Aorta (tissue), 5 donors: ENCODE results near the gene KAT7. TPM values are rescaled to one million over a fixed set of nuclear protein-coding genes. Genes with fewer than 3 reads are reported as not detected.

Source experiments
- ATAC-seq: fragments of 200-7000 bp; cut with Tn5 transposase; one replicate; pipeline ENCODE4 v1.9.1; 2022; ENCODE audit warnings: moderate library complexity; ENCODE audit not compliant: low FRiP score
- DNase-seq, 2 donors: peaks; one replicate each; pipeline ENCODE4 v3.0.0-alpha.2; 2020
- H3K27ac ChIP-seq, 2 donors: one replicate each; pipeline ENCODE4 v1.5.1; 2013; ENCODE audit warnings: low read length in 2 of 2, mild to moderate bottlenecking in 2 of 2, moderate library complexity in 2 of 2, control low read depth in 1 of 2, inconsistent platforms in 1 of 2, low read depth in 1 of 2
- H3K27me3 ChIP-seq, 2 donors: one replicate each; pipeline ENCODE4 v1.6.1; 2013; ENCODE audit warnings: control low read depth in 1 of 2, low read length in 1 of 2, mild to moderate bottlenecking in 1 of 2, moderate library complexity in 1 of 2; ENCODE audit not compliant: insufficient read depth in 2 of 2, control insufficient read depth in 1 of 2
- H3K36me3 ChIP-seq, 2 donors: one replicate each; pipeline ENCODE4 v1.6.1; 2013; ENCODE audit warnings: control low read depth in 1 of 2, low read length in 1 of 2, mild to moderate bottlenecking in 1 of 2; ENCODE audit not compliant: insufficient read depth in 2 of 2, control insufficient read depth in 1 of 2
- H3K4me1 ChIP-seq, 2 donors: one replicate each; pipeline ENCODE4 v1.6.1; 2013; ENCODE audit warnings: low read length in 2 of 2, control low read depth in 1 of 2, mild to moderate bottlenecking in 1 of 2, moderate library complexity in 1 of 2; ENCODE audit not compliant: insufficient read depth in 2 of 2, control insufficient read depth in 1 of 2
- H3K4me3 ChIP-seq, 2 donors: one replicate each; pipeline ENCODE4 v1.5.1; 2013; ENCODE audit warnings: low read length in 2 of 2, control low read depth in 1 of 2, mild to moderate bottlenecking in 1 of 2
- H3K9me3 ChIP-seq: one replicate; pipeline ENCODE4 v1.6.1; 2013; ENCODE audit warnings: mild to moderate bottlenecking, low read length; ENCODE audit not compliant: control insufficient read depth
- WGBS, 2 donors: extraction: QIAGEN DNeasy Blood & Tissue Kit; methylation state at CpG; one replicate each; pipeline ENCODE4 v1.1.7; 2013; 5-methylcytosine and 5-hydroxymethylcytosine counted together
- intact Hi-C, 2 donors: fragments of 100-400 bp; cut with DNase I; formaldehyde crosslinking; loops; one replicate each; pipeline versions ENCODE4 v1.14.2 to v1.15.0; 2022
- polyA plus RNA-seq, 2 donors: library from polyadenylated mRNA; stranded (reverse); fragments of 200-250 nt; gene quantifications; one replicate each; pipeline ENCODE4 v1.2.3, GENCODE V29; 2013
- total RNA-seq, 2 donors: library from RNA; stranded (reverse); fragmentation: NEBNext Ultra II Directional; extraction: Animal tissue kit (Norgen Biotek cat#: 25700); gene quantifications; one replicate each; pipeline ENCODE4 v1.2.1, GENCODE V29; 2021
- donor health status: healthy with polysubstance abuse.
- donor health status: Bipolar disorder and iron deficiency.
- donor health status: DM: no; HTN: no; CAD: no.
- donor health status: DM: no; HTN: no; CAD: no.
- donor health status: DM: yes; HTN: yes; CAD: no.

Gene KAT7
- total and polyA plus RNA-seq, 4 donors, result 6.1 to 63.9 (median 39.1) TPM

DNA sequence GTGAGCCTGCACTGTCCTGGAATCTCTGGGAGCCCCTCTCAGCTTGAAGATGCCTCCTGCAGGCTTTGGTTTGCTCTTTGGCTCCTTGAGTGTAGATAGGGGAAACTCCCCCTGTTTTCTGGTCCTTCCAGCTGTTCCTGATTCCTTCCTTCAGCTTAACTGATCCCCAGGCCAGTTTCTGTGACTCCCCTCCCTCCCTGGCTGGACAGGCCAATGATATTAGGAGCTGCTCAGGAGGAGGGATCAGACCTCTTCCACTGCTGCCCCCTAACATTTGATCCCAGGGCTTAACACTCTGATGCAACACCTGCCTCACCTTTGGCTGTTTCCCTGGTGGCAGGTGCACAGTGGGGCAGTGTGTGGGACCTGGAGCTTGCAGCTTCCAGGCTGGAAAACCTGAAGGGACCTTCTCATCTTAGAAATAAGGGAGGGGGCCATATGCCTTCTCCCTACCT lies 59.6 kb downstream of the KAT7 start, which contains the start of gene TAC4:
Gene TAC4, minus strand, starts transcription at position 51 of the 455 bp plus-strand sequence. CDS start 52 bp downstream, outside the sequence.
- Histone ChIP-seq H3K9me3 (no peaks in the 10 kb centered on the region), H3K36me3 (no peaks in the 10 kb centered on the region), H3K4me1 (peaks cover 0 to 2% of the 10 kb centered on the region in 2 donors), H3K4me3 (no peak within 1 kb of the TSS), H3K27me3 (no peaks in the 10 kb centered on the region), H3K27ac (no peak within 1 kb of the TSS)
- ATAC-seq, result no peak
- DNase-seq, result peak in 1 of 2 donors; percentile 28
- intact Hi-C loops, result loop anchor here (5.0 kb wide), 2 partner anchors 61 to 141 kb away; partner anchors contain the start of genes KAT7 (in 1 of the 2) and SLC35B1 (in 1 of the 2)

DNA sequence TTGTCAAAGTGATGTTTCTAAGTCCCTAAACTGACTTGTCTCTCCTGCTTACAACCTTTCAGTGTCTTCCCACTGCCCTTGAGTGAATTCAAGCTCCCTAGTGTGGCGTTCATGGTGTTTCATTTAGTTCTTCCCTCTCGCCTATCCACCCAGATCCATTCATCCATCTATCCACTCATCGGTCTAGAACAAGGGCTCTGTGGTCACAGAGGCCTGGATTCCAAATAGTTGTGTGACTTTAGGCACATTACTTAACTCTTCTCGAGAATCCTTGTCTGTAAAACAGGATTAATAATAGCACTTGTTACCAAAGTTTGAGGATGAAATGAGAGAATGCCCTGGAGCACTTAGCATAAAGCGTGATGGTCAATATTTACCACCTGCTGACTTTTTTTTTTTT lies 60.3 kb downstream of the KAT7 start:
- Histone ChIP-seq H3K4me3 (no peak overlapping the region), H3K27ac (no peak overlapping the region), H3K9me3 (no peaks in the 10 kb centered on the region), H3K4me1 (peaks cover 0 to 2% of the 10 kb centered on the region in 2 donors), H3K36me3 (no peaks in the 10 kb centered on the region), H3K27me3 (no peaks in the 10 kb centered on the region)
- DNase-seq, result no peak
- no peak for ATAC-seq
- intact Hi-C loops, result loop anchor here (5.0 kb wide), 2 partner anchors 61 to 141 kb away; partner anchors contain the start of genes KAT7 (in 1 of the 2) and SLC35B1 (in 1 of the 2)
- 91 to 93% methylated on average over 5 of the region's 5 CpGs for WGBS, 2 donors

DNA sequence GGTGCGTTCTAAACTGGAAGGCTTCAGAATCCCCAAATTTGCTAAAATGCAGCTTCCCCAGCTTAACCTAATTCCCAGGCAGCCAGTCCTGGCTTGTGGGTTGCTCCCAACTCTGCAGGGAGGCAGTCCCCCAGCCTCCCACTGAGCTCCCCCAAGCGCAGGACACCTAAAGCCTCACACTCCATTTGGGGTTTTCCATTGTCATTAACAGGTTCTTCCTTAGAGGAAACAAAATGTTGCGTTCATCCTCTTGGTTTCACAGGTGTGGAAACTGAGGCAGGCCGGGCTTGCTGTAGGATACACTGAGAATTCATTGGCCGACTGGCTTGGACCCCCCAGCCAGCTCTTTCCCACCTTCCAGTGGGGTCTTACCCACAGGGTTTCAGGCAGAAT lies 61.7 kb downstream of the KAT7 start:
- H3K9me3 ChIP-seq, result no peaks in the 10 kb centered on the region
- no peaks in the 10 kb centered on the region for H3K27me3 ChIP-seq
- intact Hi-C loops, result loop anchor here (2.0 to 5.0 kb wide), 3 partner anchors 141 to 283 kb away; no protein-coding TSS in a partner anchor
- DNase-seq (peak in 1 of 2 donors; percentile 30), ATAC-seq (no peak)
- H3K4me3 ChIP-seq, result no peak overlapping the region
- H3K27ac ChIP-seq, result no peak overlapping the region
- no peaks in the 10 kb centered on the region for H3K36me3 ChIP-seq
- 91% methylated on average over 5 of the region's 5 CpGs for WGBS, 2 donors
- H3K4me1 ChIP-seq, result no peaks in the 10 kb centered on the region

DNA sequence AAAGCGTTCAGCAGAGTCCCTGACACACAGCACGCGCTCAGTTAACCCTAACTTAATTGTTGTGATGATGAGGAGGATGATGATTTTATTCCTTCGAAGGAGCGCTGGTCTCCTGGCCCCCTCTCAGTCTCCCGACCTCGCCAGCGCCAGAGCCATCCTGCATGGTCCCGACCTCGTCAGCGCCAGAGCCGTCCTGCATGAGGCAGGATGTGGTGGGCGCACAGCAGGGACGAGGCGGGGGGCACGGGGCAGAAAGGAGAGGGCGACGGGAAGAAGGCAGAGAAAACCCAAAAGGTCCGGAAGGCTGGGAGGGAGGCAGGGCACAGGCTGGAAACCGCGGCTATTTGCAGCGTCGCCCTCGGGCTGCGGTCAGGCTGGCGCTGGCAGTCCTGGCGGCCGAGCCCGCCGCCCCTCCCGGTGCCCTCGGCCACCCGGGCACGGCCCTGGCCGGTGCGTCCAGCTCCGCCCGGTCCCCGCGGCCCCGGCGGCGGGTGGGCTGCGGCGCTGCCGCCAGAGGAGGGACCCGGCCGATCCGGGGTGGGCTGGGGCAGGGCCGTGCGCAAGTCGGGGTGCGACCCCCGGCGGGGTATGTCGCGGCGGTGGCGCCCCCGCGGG lies 62.4 kb downstream of the KAT7 start:
- Histone ChIP-seq H3K27ac (no peak overlapping the region), H3K4me3 (peak overlapping the region; percentile 64 to 84), H3K4me1 (no peaks in the 10 kb centered on the region), H3K27me3 (no peaks in the 10 kb centered on the region), H3K36me3 (no peaks in the 10 kb centered on the region), H3K9me3 (no peaks in the 10 kb centered on the region)
- 3% methylated on average over 51 to 61 of the region's 61 CpGs for whole genome bisulfite sequencing, 2 donors
- intact Hi-C loops, result loop anchor here (2.0 to 5.0 kb wide), 3 partner anchors 142 to 284 kb away; no protein-coding TSS in a partner anchor
- ATAC-seq (peak; percentile 72), DNase-seq (peak in 1 of 2 donors; percentile 62)

DNA sequence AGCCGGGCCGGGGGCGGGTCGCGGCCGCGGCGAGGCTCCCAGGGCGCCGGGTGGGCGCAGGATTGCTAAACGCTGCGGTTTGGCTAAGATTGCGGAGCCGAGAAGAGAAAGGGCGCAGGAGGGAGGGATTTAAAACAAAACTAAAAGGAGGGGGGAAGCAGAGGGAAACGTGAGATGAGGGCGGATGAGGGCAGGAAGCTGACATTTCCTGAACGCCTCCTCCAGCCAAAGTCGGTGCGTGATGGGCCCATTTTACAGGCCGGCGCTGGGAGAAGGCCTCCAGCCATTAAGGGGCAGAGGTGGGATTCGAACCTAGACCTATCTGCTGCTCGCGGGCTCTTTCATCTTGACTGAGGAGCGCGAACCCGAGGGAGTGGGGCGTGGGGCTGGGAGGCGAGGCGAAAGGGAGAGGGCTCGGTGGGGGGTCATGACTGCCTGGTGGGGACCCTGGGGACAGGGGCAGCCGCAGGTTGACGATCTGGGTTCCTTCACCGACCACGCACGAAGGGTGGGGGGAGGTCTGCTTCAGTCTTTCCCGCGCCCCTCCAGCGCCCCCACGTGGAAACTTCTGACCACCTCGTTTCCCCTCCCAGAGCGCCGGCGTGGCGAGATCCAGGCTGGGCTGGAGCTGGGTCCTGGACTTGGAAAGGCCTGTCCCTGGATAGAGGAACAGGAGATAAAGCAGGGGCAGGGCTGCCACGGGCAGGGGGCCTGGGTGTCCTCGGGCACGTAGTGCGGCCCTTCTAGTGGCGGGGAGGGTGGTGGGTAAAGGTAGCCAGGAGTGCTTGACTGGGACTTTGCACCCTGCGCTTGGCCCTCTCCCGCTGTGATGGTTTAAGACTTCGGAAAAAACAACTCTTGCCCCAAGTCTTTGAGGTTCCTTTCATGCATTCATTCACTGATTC lies 63.2 kb downstream of the KAT7 start:
- intact Hi-C loops, result loop anchor here (2.0 to 5.0 kb wide), 3 partner anchors 143 to 284 kb away; no protein-coding TSS in a partner anchor
- no peak overlapping the region for H3K27ac ChIP-seq
- H3K9me3 ChIP-seq, result no peaks in the 10 kb centered on the region
- ATAC-seq, result peak; percentile 85
- H3K4me1 ChIP-seq, result no peaks in the 10 kb centered on the region
- DNase-seq, result peak; percentile 89 to 95
- WGBS, 2 donors, result 5 to 6% methylated on average over 50 to 55 of the region's 55 CpGs
- no peaks in the 10 kb centered on the region for H3K27me3 ChIP-seq
- H3K36me3 ChIP-seq, result no peaks in the 10 kb centered on the region
- H3K4me3 ChIP-seq, result peak overlapping the region; percentile 64 to 84

DNA sequence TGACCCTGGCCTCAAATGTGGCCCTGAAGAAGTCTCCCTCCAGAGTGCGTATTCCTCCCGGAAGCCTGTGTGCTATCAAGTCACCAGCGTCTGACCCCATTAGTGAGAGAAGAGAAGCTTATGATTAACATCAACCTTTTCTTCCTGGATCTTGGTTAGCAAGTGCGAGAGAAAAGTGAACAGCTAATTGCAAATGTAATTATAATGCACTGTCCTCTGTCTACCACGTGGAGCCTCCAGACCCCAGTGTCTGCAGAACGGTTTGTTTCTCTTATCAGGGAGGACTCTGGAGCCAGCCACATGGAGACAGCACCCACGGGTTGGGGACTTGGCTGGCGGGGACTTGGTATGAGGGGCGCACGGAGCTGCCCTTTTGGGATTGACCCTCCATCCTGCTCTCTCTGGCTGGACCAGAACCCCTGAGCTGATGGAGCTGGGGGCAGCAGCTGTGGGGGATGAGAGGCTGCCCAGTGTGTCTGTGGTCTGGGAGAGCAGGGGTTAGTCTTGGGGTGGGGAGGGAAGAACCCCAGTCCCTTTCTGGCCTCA lies 65.1 kb downstream of the KAT7 start:
- H3K27ac ChIP-seq, result no peak overlapping the region
- no peak overlapping the region for H3K4me3 ChIP-seq
- DNase-seq (no peak), ATAC-seq (no peak)
- intact Hi-C loops, result loop anchor here in 1 of 2 donors (5.0 kb wide), 1 partner anchor 286 kb away; no protein-coding TSS in a partner anchor
- WGBS, 2 donors, result 79 to 81% methylated on average over 10 of the region's 10 CpGs
- H3K27me3 ChIP-seq, result no peaks in the 10 kb centered on the region
- H3K4me1 ChIP-seq, result no peaks in the 10 kb centered on the region
- H3K9me3 ChIP-seq, result no peaks in the 10 kb centered on the region
- H3K36me3 ChIP-seq, result no peaks in the 10 kb centered on the region

DNA sequence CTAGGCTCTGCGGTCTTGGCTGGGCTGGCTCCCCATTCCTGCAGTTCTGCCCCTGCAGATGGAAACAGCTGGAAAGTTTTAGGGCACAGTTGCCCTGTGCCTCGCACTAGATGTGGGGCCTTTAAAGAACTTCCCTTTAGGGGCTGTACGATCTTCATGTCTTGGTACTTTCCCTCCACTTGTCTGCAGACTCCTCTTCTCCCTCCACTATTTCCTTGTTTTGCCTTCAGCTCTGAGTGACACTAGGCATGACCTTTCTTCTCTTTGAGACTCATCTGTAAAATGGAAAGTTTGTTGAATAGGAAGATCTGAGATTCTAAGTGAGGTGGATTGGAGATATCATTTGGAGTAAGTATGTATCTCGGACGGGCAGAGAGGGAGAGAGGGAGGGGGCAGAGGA lies 65.6 kb downstream of the KAT7 start:
- Histone ChIP-seq H3K4me1 (no peaks in the 10 kb centered on the region), H3K36me3 (no peaks in the 10 kb centered on the region), H3K27me3 (no peaks in the 10 kb centered on the region), H3K4me3 (no peak overlapping the region), H3K9me3 (no peaks in the 10 kb centered on the region), H3K27ac (no peak overlapping the region)
- 92 to 93% methylated on average over 5 of the region's 5 CpGs for WGBS, 2 donors
- intact Hi-C loops, result loop anchor here in 1 of 2 donors (5.0 kb wide), 1 partner anchor 287 kb away; no protein-coding TSS in a partner anchor
- ATAC-seq (no peak), DNase-seq (no peak)

DNA sequence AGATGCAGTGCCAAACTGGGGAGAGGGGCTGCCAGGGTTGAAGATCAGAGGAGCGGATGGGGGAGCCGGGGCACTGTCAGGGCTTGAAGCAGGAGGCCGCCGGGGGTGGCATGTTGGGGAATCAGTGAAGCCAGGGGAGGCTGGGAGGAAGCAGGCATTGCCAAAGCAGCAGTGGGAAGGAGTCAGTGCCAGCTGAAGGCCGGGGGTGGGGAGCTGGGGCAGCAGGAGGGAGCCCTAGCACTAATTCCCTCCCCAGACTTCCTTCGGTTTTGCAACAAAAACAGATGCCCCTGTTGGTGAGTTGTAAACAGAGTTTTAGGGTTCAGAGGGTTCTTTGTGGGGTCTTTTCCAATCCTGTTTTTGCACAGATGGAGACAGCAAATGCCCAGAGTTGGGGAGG lies 70.3 kb downstream of the KAT7 start:
- H3K4me3 ChIP-seq, result no peak overlapping the region
- WGBS, 2 donors, result 9 to 14% methylated on average over 6 of the region's 6 CpGs
- H3K36me3 ChIP-seq, result no peaks in the 10 kb centered on the region
- intact Hi-C loops, result no loop called here
- H3K4me1 ChIP-seq, result no peaks in the 10 kb centered on the region
- no peak overlapping the region for H3K27ac ChIP-seq
- no peaks in the 10 kb centered on the region for H3K9me3 ChIP-seq
- ATAC-seq (no peak), DNase-seq (no peak)
- no peaks in the 10 kb centered on the region for H3K27me3 ChIP-seq
